ENCODE measurements around the gene ZNF490.
"Not testable (repeated sequence)": the region's sequence is repeated elsewhere in the genome, so short reads cannot be mapped to it uniquely, and the experiment has no call there.

The ZNF490 gene

DNA sequence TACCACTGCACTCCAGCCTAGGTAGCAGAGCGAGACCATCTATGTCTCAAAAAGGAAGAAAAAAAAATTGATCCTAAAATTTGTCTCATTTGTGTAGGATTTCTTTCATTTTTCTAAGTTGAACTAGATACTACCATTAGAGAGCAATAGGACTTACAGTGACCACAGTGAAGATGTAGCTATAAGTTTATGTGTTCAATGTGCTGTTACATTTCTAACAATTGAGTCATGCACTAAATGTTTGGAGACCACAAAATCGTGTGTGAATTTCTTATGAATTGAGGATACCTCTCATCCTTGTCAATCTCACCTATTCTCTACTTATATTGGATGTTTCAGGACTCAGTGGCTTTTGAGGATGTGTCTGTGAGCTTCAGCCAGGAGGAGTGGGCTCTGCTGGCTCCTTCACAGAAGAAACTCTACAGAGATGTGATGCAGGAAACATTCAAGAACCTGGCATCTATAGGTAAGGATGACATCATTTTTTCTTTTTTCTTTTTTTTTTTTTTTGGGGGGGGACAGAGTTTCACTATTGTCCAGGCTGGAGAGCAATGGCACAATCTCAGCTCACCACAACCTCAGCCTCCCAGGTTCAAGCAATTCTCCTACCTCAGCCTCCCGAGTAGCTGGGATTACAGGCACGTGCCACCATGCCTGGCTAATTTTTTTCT, 12.9 kb upstream of the ZNF490 start:
- no peak for DNase-seq (ENCODE audit: low read depth, low spot score)

DNA sequence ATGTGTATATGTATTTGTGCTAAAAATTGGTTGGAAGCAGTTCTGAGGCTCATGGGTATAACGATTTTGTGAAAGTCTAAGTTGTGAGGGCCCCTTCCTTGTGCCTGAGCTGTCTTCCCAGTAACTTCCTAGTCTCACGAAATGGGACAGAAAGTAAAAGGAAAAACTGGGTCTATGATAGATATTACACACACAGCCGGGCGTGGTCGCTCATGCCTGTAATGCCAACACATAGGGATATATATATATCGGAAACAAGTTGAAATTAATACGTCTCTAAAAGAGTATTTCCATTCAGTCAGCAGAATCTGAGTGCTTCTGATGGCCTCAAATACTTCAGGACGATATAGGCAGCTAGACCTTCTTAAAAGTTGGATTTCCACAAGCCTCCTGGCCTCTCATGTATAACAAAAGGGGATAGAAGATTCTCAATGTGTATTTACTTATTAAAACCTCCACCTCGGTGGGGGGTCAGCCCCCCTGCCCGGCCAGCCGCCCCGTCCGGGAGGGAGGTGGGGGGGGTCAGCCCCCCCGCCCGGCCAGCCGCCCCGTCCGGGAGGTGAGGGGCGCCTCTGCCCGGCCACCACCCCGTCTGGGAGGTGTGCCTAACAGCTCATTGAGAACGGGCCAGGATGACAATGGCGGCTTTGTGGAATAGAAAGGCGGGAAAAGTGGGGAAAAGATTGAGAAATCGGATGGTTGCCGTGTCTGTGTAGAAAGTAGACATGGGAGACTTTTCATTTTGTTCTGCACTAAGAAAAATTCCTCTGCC, 10.8 kb upstream of the ZNF490 start:
- DNase-seq (ENCODE audit: low read depth, low spot score); H3K27ac ChIP-seq: not testable (repeated sequence)

More for the DNA sequence above, 12.9 kb upstream of the ZNF490 start:
- no peak overlapping the region for H3K27ac ChIP-seq

GRCh38 chr19:12617646-12618045, 7.0 kb upstream of the ZNF490 start:
- H3K27ac ChIP-seq = no peak overlapping the region
- DNase-seq (ENCODE audit: low read depth, low spot score) = no peak

DNA sequence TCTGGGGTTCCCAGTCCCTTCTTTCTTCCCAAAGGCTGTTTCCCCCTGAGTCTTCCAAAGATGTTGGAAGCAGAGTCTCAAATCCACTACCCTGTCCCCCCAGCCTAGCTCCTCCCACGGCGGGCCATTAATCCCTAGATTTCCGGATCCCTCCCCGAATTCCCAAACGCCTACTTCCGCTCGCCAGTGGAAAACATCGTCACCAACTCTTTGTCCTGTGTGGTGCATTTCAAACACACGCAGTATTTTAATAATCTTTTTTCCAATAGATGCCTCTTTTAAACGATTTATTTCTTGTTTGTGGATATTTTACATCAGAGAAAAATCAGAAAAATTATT, 717 bp upstream of the ZNF490 start:
- H3K27ac ChIP-seq = peak overlapping the region; percentile 88
- no peak for DNase-seq (ENCODE audit: low read depth, low spot score)

GRCh38 chr19:12607631-12608030, 3.0 kb downstream of the ZNF490 start:
- H3K27ac ChIP-seq = no peak overlapping the region
- no peak for DNase-seq (ENCODE audit: low read depth, low spot score)

DNA sequence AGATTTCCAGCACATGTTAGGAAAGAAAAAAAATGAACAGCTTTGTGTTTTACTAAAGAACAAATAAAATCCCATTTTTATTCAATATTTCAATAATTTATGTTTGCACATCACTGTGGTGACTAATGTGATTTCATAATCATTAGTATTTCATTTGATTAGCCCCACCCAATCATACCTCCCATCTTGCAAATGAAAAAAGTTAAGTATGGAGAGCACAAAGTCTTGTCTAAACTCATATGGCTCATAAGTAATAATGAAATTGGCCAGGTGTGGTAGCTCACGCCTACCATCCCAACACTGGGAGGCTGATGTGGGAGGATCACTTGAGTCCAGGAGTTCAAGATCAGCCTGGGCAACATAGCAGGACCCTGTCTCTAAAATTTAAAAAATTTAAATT, 3.8 kb downstream of the ZNF490 start:
- DNase-seq (ENCODE audit: low read depth, low spot score) = no peak
- H3K27ac ChIP-seq = no peak overlapping the region

DNA sequence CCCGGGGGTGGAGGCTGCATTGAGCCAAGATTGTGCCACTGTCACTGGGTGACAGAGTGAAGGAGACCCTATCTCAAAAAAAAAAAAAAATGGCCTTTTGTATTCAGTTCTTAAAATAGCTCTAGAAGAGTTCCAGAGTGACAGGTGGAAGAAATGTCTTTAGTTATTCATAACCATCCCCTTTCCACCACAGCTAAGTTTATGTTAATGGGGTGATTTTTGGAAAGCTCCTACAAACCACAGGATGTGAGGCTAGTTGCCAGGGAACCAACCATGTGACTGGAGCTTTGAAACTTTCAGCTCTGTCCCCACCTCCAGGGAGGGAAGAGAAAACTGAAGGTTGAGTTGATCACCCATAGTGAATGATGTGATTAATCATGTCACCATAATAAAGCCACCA, 6.9 kb downstream of the ZNF490 start:
- no peak overlapping the region for H3K27ac ChIP-seq

DNA sequence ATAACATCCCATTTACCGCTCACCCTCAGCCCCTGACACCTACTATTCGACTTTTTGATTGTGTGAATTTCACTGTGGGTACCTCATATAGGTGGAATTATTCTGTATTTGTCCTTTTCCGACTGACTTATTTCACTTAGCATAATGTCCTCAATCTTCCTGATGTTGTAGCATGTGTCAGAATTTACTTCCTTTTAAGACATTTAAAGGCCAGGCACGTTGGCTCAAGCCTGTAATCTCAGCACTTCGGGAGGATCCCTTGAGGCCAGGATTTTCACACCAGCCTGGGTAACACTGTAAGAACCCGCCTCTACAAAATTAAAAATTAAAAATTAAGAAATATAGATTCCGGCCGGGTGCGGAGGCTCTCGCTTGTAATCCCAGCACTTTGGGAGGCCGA, 13.0 kb downstream of the ZNF490 start:
- no peak overlapping the region for H3K27ac ChIP-seq

More for the DNA sequence above, 6.9 kb downstream of the ZNF490 start:
- DNase-seq (ENCODE audit: low read depth, low spot score) = no peak

GRCh38 chr19:12596927-12597548, 13.6 kb downstream of the ZNF490 start:
- no peak for DNase-seq (ENCODE audit: low read depth, low spot score)
- no peak overlapping the region for H3K27ac ChIP-seq

More for the DNA sequence above, 13.0 kb downstream of the ZNF490 start:
- no peak for DNase-seq (ENCODE audit: low read depth, low spot score)

- no peak overlapping the region for H3K27ac ChIP-seq
- DNase-seq (ENCODE audit: low read depth, low spot score) = no peak
Measured at GRCh38 chr19:12596485-12596884, 14.1 kb downstream of the ZNF490 start.

DNA sequence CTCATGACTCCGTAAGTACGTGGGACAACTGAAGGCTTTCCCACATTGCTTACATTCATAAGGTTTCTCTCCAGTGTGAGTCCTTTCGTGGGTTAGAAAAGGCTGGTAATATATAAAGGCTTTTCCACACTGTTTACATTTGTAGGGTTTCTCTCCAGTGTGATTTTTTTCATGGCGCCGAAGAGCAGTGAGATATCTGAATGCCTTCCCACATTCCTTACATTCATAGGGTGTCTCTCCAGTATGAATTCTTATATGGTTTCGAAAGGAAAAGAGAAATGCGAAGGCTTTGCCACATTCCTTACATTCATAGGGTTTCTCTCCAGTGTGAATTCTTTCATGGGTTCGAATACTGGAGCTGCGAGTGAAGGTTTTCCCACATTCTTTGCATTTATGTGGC, 29.5 kb downstream of the ZNF490 start:
- no peak overlapping the region for H3K27ac ChIP-seq
- no peak for DNase-seq (ENCODE audit: low read depth, low spot score)

DNA sequence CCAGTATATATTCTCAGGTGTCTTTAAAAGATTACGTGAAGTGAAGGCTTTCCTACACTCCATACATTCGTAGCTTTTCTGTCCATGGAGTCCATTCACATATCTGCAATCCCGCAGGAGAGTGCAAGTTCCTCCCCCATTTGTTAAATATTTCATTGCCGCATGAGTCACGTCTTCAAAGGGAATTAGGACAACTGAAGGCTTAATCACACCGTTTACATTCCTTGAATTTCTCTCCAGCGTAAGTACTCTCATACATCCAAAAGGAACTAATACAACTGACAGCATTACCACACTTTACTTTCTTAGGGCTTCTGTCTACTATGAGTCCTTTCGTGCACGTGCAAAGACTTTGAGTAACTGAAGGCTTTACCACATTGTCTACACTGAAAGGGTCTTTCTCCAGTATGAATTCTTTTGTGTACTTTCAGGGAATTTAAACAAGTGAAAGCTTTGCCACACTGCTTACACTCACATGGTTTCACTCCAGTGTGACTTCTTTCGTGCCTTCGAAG, 30.4 kb downstream of the ZNF490 start:
- no peak for DNase-seq (ENCODE audit: low read depth, low spot score)
- no peak overlapping the region for H3K27ac ChIP-seq

GRCh38 chr19:12578641-12579040, 32.0 kb downstream of the ZNF490 start:
- H3K27ac ChIP-seq = no peak overlapping the region
- no peak for DNase-seq (ENCODE audit: low read depth, low spot score)

DNA sequence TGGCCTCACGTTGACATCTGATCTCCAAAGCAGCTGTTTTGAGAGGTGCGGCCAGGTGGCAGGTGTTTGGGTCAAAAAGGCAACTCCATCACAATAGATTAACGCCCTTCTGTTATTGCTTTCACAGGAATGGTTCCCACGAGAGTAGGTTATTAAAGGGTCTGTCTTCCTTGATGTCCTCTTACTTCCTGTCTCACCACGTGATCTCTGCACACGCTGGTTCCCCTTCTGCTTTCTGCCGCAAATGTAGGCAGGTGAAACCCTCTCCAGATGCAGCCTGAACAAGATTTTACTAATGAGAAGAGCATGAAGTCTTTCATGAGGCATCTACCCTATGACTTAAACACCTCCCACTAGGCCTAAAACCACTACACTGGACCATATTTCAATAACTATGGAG, 36.6 kb downstream of the ZNF490 start:
- no peak overlapping the region for H3K27ac ChIP-seq
- DNase-seq (ENCODE audit: low read depth, low spot score) = no peak

DNA sequence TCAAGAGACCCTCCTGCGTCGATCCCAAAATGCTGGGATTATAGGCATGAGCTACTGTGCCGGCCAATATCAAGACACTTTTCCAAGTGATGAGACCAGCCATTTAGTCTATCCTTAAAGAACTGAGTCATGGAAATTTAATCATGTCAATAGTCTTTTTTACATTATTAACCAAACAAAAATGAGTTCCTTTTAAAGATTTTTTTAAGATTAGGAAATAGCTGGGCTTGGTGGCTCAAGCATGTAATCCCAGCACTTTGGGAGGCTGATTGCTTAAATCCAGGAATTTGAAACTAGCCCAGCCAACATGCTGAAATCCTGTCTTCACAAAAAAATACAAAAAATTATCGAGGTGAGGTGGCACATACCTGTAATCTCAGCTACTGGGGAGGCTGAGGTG, 42.7 kb downstream of the ZNF490 start:
- no peak for DNase-seq (ENCODE audit: low read depth, low spot score)
- H3K27ac ChIP-seq = no peak overlapping the region

GRCh38 chr19:12566380-12566779, 44.2 kb downstream of the ZNF490 start:
- DNase-seq (ENCODE audit: low read depth, low spot score); H3K27ac ChIP-seq: not testable (repeated sequence)

DNA sequence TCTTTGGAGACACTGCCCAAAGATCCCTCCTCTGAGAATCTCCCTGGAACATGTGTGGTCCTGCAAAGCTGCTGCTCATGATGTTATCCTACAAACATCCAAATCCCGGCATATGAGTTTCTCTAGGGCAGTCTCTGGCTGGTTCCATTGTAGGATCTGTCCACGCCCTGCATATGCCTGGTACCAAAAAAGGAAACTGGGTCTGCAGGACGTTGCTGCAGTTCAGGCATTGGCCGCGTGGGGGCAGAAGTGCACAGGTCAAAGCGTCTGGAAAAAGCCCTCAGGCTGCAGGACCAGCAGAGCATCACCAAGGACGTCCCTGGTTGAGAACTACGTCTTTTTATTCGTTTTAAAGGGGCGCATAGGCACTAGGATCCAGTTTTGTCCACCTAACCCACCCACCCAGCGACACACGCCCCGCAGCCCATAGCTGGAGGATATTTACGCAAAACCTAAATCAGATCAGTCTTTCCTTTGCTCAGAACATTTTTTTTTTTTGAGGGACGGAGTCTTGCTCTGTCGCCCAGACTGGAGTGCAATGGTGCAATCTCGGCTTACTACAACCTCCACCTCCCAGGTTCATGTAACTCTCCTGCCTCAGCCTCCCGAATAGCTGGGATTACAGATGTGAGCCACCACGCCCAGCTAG, 46.5 kb downstream of the ZNF490 start:
- peak; percentile 70 for DNase-seq (ENCODE audit: low read depth, low spot score)
- H3K27ac ChIP-seq = no peak overlapping the region

- H3K27ac ChIP-seq = no peak overlapping the region
- no peak for DNase-seq (ENCODE audit: low read depth, low spot score)
Measured at GRCh38 chr19:12555456-12555930, 55.1 kb downstream of the ZNF490 start.

GRCh38 chr19:12551060-12551832, 59.4 kb downstream of the ZNF490 start, which contains the start of gene ZNF564:
Gene ZNF564 (minus strand): TSS chr19:12551482. CDS start chr19:12551332, 150 bp downstream.
- H3K27ac ChIP-seq = peak within 1 kb of the TSS; percentile 97
- DNase-seq (ENCODE audit: low read depth, low spot score) = peak; percentile 93

DNA sequence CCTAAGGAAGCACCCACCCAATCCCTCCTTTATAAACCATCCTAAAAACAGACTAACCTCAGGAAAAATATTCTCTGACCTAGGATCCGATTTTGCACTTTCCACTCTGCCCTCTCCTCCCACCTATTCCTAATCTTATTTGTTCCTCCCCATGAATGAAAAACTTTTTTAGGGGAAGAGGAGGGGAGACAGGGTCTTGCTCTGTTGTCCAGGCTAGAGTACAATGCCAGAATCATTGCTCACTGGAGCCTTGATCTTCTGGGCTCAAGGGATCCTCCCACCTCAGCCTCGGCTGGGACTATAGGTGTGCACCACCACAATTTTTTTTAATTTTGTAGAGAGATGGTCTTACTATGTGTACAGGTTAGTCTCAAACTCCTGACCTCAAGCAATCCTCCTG, 63.7 kb downstream of the ZNF490 start:
- DNase-seq (ENCODE audit: low read depth, low spot score) = no peak
- H3K27ac ChIP-seq = no peak overlapping the region
